ENCODE results near the gene CFAP410. TPM values are rescaled to one million over a fixed set of nuclear protein-coding genes. Genes with fewer than 3 reads are reported as not detected.

CFAP410 gene
- total RNA-seq, 1 experiment from 2014 or later: 16.5 TPM

DNA sequence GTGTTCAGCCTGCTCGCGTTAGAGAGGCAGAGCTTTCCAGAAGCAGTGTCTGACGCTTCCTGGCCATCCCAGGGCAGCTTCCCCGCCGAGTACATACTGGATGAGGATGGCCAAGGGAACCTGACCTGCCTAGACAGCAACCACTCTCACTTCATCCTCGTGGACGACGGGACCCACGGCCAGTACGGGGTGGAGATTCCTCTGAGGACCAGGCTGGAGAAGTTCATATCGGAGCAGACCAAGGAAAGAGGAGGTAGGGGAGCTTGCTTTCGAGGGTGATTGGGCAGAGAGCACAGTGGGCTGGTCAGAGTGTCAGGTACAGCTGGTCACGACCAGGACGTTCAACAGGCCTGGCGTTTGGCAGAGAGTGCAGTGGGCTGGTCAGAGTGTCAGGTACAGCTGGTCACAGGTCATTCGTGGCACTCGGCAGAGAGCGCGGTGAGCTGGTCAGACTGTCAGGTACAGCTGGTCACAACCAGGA is 36.6 kb upstream of the CFAP410 start:
- ChIA-PET POLR2A (no interaction called here), CTCF (no interaction called here)
- BruUV-seq (replicated peaks): no TSS peak
- H3K36me3 Mint-ChIP-seq (ENCODE audit: insufficient read depth, unreplicated experiment): no peaks in the 10 kb centered on the region
- Histone ChIP-seq H3K9me3 (peaks cover 4% of the 10 kb centered on the region), H3K4me3 (ENCODE audit: low read depth, low read length) (no peak overlapping the region), H3K4me1 (0 out of 2 replicates have a peak, but pooled peaks cover under 1% of the 10 kb centered on the region), H3K27me3 (replicated peaks; ENCODE audit: control insufficient read depth, insufficient read depth, low read length) (no peaks in the 10 kb centered on the region), H3K36me3 (ENCODE audit: control insufficient read depth, insufficient read depth, low read length) (no peaks in the 10 kb centered on the region)
- H3K4me1 Mint-ChIP-seq (ENCODE audit: low read depth, unreplicated experiment): no peaks in the 10 kb centered on the region
- TF ChIP-seq, protein P1, sequence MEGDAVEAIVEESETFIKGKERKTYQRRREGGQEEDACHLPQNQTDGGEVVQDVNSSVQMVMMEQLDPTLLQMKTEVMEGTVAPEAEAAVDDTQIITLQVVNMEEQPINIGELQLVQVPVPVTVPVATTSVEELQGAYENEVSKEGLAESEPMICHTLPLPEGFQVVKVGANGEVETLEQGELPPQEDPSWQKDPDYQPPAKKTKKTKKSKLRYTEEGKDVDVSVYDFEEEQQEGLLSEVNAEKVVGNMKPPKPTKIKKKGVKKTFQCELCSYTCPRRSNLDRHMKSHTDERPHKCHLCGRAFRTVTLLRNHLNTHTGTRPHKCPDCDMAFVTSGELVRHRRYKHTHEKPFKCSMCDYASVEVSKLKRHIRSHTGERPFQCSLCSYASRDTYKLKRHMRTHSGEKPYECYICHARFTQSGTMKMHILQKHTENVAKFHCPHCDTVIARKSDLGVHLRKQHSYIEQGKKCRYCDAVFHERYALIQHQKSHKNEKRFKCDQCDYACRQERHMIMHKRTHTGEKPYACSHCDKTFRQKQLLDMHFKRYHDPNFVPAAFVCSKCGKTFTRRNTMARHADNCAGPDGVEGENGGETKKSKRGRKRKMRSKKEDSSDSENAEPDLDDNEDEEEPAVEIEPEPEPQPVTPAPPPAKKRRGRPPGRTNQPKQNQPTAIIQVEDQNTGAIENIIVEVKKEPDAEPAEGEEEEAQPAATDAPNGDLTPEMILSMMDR (IDR thresholded peaks at IDR 0.05; ENCODE audit: insufficient read depth in 1 of 2, low read depth in 1 of 2, low read length in 1 of 2, severe bottlenecking in 1 of 2, unreplicated experiment in 1 of 2): no peak
- no peaks in the 10 kb centered on the region for H3K27me3 Mint-ChIP-seq (ENCODE audit: insufficient read depth, unreplicated experiment)
- DNase-seq: no peak
- peaks cover 1% of the 10 kb centered on the region for H3K9me3 Mint-ChIP-seq (ENCODE audit: unreplicated experiment)
- no peak overlapping the region for H3K27ac Mint-ChIP-seq (ENCODE audit: unreplicated experiment)
- H3K4me3 Mint-ChIP-seq (ENCODE audit: unreplicated experiment): no peak overlapping the region
- intact Hi-C loops (cut with micrococcal nuclease; ENCODE audit: unreplicated experiment): no loop called here

DNA sequence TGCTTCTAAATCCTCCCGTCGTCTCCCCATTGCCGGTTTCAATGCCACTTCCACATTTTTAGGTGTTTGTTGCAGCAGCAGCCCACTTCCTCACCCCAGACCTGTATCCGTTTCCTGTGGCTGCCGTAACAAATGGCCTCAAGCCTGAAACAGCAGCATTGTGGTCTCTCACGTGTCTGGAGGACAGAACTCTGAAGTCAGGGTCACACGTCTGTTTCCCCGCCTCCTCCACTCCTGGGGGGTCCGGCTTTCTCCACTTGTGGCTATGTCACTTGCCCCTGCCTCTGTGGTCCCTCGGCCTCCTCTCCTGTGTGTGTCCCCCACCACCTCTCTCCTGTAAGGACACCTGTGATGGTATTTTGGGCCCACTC is 36.1 kb upstream of the CFAP410 start:
- H3K27me3 Mint-ChIP-seq (ENCODE audit: insufficient read depth, unreplicated experiment): no peaks in the 10 kb centered on the region
- H3K4me1 ChIP-seq: peaks cover 6% of the 10 kb centered on the region; the same call in 1 of the 2 replicates
- no peaks in the 10 kb centered on the region for H3K36me3 ChIP-seq (ENCODE audit: control insufficient read depth, insufficient read depth, low read length)
- H3K4me3 ChIP-seq (ENCODE audit: low read depth, low read length): no peak overlapping the region
- H3K9me3 Mint-ChIP-seq (ENCODE audit: unreplicated experiment): no peaks in the 10 kb centered on the region
- TF ChIP-seq, protein P1 (IDR thresholded peaks at IDR 0.05; ENCODE audit: insufficient read depth in 1 of 2, low read depth in 1 of 2, low read length in 1 of 2, severe bottlenecking in 1 of 2, unreplicated experiment in 1 of 2): no peak
- no peak overlapping the region for H3K27ac Mint-ChIP-seq (ENCODE audit: unreplicated experiment)
- H3K4me1 Mint-ChIP-seq (ENCODE audit: low read depth, unreplicated experiment): no peaks in the 10 kb centered on the region
- H3K4me3 Mint-ChIP-seq (ENCODE audit: unreplicated experiment): no peak overlapping the region
- no peaks in the 10 kb centered on the region for H3K36me3 Mint-ChIP-seq (ENCODE audit: insufficient read depth, unreplicated experiment)
- ChIA-PET CTCF (no interaction called here), POLR2A (no interaction called here)
- no TSS peak for BruUV-seq (replicated peaks)
- H3K27me3 ChIP-seq (replicated peaks; ENCODE audit: control insufficient read depth, insufficient read depth, low read length): no peaks in the 10 kb centered on the region
- peaks cover 4% of the 10 kb centered on the region; the same call in 1 of the 2 replicates for H3K9me3 ChIP-seq
- no peak for DNase-seq
- intact Hi-C loops (cut with micrococcal nuclease; ENCODE audit: unreplicated experiment): no loop called here

DNA sequence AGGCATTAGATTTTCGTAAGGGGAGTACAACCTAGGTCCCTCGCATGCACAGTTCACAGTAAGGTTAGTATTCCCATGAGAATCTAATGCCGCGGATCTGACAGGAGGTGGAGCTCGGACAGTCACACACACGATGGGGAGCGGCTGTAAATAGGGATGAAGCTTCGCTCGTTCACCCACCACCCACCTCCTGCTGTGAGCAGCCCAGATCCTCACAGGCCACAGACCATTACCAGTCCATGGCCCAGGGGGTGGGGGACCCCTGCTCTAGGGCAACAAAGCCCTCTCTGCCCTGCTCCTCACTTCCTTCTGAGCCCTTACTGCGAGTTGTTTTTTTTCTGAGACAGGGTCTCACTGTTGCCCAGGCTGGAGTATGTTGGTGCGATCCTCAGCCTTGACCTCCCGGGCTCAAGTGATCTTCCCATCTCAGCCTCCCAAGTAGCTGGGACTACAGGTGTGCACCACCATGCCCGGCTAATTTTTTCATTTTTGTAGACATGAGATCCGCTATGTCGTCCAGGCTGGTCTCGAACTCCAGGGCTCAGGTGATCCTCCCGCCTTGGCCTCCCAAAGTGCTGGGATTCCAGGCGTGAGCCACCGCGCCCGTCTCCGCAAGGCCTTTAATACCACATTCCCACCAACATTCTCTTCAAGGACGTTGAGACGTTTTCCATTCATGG is 35.6 kb upstream of the CFAP410 start:
- H3K9me3 ChIP-seq: peaks cover 4% of the 10 kb centered on the region; the same call in 1 of the 2 replicates
- Mint-ChIP-seq H3K4me3 (ENCODE audit: unreplicated experiment) (no peak overlapping the region), H3K27me3 (ENCODE audit: insufficient read depth, unreplicated experiment) (no peaks in the 10 kb centered on the region), H3K9me3 (ENCODE audit: unreplicated experiment) (no peaks in the 10 kb centered on the region), H3K4me1 (ENCODE audit: low read depth, unreplicated experiment) (no peaks in the 10 kb centered on the region), H3K36me3 (ENCODE audit: insufficient read depth, unreplicated experiment) (no peaks in the 10 kb centered on the region), H3K27ac (ENCODE audit: unreplicated experiment) (no peak overlapping the region)
- ChIA-PET CTCF (no interaction called here), POLR2A (no interaction called here)
- no peak overlapping the region for H3K4me3 ChIP-seq (ENCODE audit: low read depth, low read length)
- BruUV-seq (replicated peaks): no TSS peak
- intact Hi-C loops (cut with micrococcal nuclease; ENCODE audit: unreplicated experiment): no loop called here
- H3K4me1 ChIP-seq: peaks cover 8% of the 10 kb centered on the region; the same call in 1 of the 2 replicates
- H3K36me3 ChIP-seq (ENCODE audit: control insufficient read depth, insufficient read depth, low read length): no peaks in the 10 kb centered on the region
- no peaks in the 10 kb centered on the region for H3K27me3 ChIP-seq (replicated peaks; ENCODE audit: control insufficient read depth, insufficient read depth, low read length)
- no peak for DNase-seq
- TF ChIP-seq, protein P1 (IDR thresholded peaks at IDR 0.05; ENCODE audit: insufficient read depth in 1 of 2, low read depth in 1 of 2, low read length in 1 of 2, severe bottlenecking in 1 of 2, unreplicated experiment in 1 of 2): no peak

All from Caco-2 (cell line).